GM12865 (cell line): ENCODE results near the gene TGFBRAP1.
"Not testable (repeated sequence)": the region's sequence is repeated elsewhere in the genome, so short reads cannot be mapped to it uniquely, and the experiment has no call there.

Experiments
- DNase-seq: peaks from one replicate; pipeline ENCODE4 v3.0.0; 2010; ENCODE audit warnings: low read depth
- H3K4me3 ChIP-seq: 2 replicates; pipeline ENCODE4 v1.5.1; 2011; ENCODE audit warnings: mild to moderate bottlenecking, low read depth, low read length, control low read depth
- TF ChIP-seq, protein P1 (sequence below): IDR thresholded peaks from 2 replicates; pipeline ENCODE4 v1.5.1; 2011; ENCODE audit warnings: low read length, control low read depth, low read depth, inconsistent platforms; ENCODE audit not compliant: insufficient read depth; ENCODE audit errors: missing control alignments

Gene TGFBRAP1

DNA sequence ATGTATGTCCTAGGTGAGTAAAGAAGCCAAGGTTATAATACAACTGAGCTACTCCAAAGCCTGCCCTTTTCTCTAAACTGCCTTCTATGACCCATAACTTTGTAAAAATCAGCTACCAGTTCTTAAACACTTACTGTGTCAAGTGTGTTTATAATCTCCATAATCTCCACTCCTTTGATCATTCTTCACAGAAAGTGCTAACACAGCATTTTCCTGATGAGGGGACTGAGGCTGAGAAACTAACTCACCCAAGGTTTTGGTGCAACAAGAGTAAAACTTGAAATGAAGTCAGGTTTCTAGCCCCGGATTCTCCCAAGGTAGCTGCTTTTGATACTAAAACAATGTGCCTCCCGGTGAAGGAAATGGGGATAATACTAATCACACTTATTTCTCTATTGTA, 5.9 kb upstream of the TGFBRAP1 start:
- DNase-seq = no peak
- H3K4me3 ChIP-seq = no peak overlapping the region
- TF ChIP-seq, protein P1, sequence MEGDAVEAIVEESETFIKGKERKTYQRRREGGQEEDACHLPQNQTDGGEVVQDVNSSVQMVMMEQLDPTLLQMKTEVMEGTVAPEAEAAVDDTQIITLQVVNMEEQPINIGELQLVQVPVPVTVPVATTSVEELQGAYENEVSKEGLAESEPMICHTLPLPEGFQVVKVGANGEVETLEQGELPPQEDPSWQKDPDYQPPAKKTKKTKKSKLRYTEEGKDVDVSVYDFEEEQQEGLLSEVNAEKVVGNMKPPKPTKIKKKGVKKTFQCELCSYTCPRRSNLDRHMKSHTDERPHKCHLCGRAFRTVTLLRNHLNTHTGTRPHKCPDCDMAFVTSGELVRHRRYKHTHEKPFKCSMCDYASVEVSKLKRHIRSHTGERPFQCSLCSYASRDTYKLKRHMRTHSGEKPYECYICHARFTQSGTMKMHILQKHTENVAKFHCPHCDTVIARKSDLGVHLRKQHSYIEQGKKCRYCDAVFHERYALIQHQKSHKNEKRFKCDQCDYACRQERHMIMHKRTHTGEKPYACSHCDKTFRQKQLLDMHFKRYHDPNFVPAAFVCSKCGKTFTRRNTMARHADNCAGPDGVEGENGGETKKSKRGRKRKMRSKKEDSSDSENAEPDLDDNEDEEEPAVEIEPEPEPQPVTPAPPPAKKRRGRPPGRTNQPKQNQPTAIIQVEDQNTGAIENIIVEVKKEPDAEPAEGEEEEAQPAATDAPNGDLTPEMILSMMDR = no peak

DNA sequence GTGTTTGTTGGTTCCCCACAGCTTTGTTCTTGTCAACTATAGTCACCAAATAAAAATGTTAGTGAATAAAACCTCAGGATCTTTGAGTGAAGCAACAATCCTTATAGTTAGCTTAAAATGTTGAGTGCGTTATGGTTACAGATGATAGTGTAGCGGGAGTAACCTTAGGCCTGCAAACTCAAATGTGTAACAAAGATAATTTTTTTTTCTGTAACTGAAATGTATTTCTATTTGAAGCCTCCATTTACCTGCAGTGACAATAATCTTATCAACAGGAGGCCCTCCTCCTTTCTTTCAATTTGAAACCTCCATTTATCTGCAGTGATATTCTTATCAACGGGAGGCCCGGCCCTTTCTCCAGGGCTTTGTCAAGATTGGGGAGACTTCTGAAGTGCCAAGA, 4.7 kb upstream of the TGFBRAP1 start:
- H3K4me3 ChIP-seq = no peak overlapping the region
- no peak for DNase-seq
- TF ChIP-seq, protein P1 = no peak

- H3K4me3 ChIP-seq = peak overlapping the region; percentile 62
- TF ChIP-seq, protein P1 = no peak
- DNase-seq = peak; percentile 23
Measured at GRCh38 chr2:105330681-105331375, 1.3 kb upstream of the TGFBRAP1 start.

DNA sequence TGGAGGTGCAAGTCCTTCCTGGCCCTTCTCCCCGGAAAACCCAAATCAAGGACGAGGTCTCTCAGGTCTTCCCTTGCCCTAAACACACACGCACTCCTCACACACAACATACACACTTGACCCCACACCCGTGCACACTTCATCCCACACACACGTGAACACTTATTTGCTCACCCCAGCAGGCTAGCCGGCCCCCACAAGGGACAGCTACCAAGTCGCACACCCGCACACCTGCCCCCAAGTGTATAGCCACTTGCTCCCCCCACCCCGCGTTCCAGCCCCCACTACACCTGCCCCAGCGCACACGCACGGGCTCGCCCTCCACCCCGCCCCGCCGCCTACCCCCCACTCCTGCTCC, 359 bp downstream of the TGFBRAP1 start:
- peak; percentile 36 for DNase-seq
- H3K4me3 ChIP-seq = peak overlapping the region; percentile 76
- TF ChIP-seq, protein P1 = no peak

DNA sequence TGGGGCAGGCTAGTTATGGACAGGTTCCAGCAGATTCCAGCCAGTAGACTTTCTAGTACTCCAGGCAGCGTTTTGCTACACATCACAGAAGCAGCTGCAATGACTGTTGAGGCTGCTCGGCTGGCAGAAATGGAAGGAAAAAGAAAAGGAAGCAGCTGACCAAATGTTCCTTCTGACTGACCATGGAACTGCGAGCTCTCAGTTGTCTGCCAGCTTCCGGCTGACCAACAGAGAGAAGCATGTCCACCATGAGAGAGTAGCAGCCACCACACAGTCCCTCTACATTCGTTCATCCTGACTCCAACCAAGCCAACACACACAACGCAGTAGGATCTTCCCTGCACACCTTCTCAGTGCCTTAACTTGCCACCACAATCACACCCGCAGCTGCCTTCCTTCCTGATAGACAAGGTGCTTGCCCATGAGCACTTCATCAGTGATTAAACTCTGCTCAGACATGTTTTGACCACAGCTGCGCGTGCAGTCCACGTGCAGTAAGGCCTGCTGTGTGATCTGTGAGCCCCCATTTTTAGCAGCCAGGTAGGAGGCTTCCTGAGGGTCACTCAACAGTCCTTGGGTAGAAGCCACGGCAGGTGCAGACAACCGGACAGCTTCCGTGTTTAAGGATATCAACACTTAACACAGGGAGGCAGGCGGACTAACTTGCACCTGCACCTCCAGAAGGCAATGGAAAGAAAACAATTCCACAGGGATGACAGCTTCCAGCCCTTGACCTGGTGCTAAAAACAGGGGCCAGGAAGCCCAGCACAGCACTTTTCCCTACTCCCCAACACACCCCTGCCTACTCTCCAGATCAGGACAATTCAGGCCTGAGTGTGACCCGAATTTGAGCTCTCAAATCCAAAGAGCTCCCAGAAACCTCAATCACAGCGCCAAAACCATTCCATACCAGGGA, 996 bp downstream of the TGFBRAP1 start:
- peak overlapping the region; percentile 76 for H3K4me3 ChIP-seq
- TF ChIP-seq, protein P1 = no peak
- DNase-seq = peak; percentile 69

DNA sequence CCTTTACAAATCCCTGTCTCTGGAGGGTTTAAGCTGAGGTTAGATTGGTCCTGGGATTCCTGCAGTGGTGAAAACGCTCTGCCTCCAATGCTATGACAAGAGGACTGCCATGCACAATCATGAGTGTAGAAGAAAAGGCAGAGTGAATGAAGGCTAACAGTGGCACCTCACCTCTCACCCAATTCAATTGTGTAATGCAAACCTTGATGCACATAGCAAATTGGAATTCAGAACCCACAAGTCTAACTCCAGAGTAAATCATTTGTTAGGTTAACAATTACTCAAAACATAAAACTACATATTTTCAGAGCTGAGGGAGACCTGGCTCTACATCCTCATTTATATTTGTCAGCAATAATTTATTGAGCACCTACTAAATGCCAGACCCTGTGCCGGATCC, 1.8 kb downstream of the TGFBRAP1 start:
- TF ChIP-seq, protein P1 = no peak
- peak overlapping the region; percentile 76; the same call in 1 of the 2 replicates for H3K4me3 ChIP-seq
- no peak for DNase-seq

DNA sequence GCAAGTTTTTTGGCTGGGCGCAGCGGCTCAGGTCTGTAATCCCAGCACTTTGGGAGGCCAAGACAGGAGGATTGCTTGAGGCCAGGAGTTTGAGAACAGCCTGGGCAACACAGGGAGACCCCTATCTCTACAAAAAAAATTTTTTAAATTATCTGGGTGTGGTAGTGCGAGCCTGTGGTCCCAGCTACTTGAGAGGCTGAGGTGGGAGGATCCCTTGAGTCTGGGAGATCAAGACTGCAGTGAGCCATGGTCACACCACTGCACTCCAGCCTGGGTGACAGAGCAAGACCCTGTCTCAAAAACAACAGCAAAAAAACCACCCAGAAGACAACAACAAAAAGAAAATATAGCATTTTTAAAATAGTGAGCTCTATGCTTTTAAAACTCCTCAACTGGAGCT, 2.3 kb downstream of the TGFBRAP1 start:
- not testable (repeated sequence) for DNase-seq, H3K4me3 ChIP-seq
